HG03378 (cell line): ENCODE measurements around the gene MYNN.
A peak's percentile ranks its signal among the peaks of the same experiment; 100 is the strongest.

Experiments
- ATAC-seq: cut with Tn5 transposase; IDR thresholded peaks from one replicate; pipeline ENCODE4 v1.9.1; 2021; ENCODE audit warnings: mild to moderate bottlenecking, moderate library complexity; ENCODE audit not compliant: unreplicated experiment

MYNN gene

DNA sequence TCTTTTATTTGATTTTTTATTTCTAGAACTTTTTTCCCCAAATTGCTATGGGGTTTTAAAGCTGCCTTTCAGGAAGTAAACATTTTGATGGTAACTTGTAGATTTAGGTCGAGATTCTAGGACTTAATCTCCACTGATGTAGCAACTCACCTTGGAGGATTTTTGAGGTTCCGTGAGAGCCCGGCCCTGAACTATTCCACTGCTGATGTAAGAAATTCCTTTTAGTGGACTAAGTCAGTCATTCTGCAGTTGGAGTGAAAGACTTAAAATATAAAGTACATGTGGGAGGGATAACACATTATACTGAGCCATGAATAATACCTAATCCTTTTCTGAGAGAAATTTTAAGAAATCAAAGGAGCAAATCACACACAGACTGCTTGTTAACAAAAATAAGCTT, 52.1 kb downstream of the MYNN start:
- ATAC-seq: no peak

DNA sequence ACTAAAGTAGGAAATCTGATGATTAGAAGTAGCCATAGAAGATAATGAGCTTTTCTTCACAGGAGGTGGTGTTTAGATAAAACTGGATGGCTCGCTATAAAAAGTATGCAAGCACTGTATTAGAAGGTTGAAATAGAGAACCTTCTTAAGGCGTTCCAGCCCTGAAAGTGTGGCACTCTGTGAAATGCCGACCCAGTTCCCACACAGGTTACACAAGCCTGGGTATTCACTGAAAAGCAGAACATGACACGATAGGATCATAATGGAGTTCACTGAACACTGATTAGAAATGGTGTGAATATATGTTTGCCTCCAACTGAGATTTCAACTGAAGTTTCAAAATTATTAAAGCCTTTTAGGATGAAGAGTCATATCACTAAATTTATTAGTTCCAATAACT, 54.5 kb downstream of the MYNN start:
- ATAC-seq: no peak

DNA sequence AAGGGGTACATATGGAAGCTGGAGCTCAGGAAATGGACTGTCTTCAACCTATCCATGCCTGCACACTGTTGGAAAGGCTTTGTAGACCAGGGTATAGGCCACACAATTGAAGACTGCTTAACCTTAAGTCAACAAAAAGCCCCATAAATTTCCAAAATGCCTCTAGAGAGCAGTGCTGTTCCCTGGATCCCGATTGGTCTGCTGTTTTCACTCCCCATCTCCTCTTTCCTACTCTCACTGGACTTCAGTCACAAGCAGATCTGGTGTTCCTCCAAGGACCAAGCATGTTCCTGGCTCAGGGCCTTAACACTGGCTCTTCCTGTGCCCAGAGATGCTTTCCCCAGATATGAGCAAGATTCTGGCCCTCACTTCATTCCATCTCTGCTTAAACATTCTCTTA, 62.3 kb downstream of the MYNN start:
- peak; percentile 21 for ATAC-seq

DNA sequence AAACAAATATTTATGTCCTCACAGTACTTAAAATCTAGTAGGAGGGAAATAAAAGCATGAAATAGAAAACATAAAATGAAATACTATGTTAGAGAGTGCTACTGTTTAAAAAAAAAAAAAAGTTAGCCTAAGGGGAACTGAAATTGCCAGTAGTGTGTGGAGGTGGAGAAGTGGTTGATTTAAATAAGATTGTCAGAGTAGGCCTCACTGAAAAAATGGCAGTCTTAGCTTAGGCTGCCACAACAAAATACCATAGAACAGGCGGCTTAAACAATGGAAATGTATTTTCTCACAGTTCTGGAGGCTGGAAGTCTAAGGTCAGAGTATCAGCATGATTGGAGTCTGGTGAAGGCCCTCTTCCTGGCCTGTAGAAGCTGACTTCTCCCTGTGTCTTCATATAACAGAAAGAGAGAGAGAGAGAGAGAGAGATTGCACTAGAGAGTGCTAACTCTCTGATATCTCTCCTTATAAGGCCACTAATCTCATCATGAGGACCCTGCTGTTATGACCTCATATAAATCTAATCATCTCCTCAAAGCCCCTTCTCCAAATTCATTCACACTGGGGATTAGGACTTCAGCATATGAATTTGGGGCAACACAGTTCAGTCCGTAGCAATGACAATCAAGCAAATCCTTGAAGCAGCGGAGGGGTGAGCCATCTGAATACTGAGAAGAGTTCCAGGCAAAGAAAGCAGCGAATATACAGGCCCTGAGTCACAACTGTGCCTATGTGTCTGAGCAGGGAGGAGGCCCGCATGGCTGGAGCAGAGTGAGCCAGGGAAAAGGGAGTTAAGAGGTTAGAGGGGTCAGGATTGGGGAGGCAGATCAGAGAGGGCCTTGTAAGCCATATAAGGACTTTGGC, 63.1 kb downstream of the MYNN start:
- peak; percentile 85 for ATAC-seq

DNA sequence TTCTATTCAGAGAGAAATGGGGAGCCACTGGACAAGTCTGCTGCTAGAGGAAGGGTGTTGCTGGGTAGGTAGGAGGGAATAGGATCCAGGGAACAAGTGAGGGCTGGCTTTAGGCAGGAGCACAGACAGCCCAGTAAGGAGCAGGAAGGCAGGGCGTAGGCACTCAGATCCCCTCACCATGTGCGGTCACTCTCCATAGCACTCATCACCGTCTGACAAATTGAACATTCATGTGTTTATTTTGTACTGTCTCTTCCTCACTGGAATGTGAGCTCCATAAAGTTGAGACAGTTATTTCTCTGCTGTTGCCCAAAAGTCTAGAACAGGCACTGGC, 63.7 kb downstream of the MYNN start:
- ATAC-seq: no peak

DNA sequence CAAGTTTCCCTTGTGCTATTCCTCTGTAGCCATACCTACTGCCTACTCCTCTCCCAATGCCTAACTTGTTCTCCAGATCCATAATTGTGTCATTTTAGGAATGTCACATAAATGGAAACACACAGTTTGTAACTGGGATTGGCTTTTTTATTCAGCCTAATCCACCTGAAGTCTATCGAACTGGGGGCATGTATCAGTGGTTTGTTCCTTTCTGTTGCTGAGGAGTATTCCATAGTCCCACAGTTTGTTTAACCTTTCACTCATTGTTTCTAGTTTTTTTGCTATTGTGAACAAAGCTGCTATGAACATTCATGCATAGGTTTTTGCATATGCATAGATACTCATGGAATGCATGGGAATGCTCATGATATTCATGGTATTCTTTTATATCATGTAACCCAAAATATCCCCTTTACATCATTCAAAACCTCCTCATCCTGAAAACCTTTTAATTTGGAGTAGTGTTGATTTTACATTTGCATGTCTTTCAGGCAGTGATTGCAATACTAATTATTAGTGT, 65.4 kb downstream of the MYNN start:
- no peak for ATAC-seq
